ENCODE measurements around the gene SERBP1.
A peak's percentile ranks its signal among the peaks of the same experiment; 100 is the strongest.

SERBP1 gene

GRCh38 chr1:67437961-67438360, 7.8 kb upstream of the SERBP1 start:
- H3K79me1 ChIP-seq (ENCODE audit: low read length) = no peaks in the 10 kb centered on the region
- H3K18ac ChIP-seq (ENCODE audit: low read length) = no peak overlapping the region
- H3K27me3 ChIP-seq (ENCODE audit: insufficient read depth, low read length, poor library complexity) = no peaks in the 10 kb centered on the region
- no peak overlapping the region for H3K4ac ChIP-seq (ENCODE audit: low read depth, low read length)
- no peak overlapping the region for H3K56ac ChIP-seq (ENCODE audit: low read length)
- no peak for DNase-seq
- H4K8ac ChIP-seq (ENCODE audit: low read depth, low read length) = no peak overlapping the region
- no peak overlapping the region for H2BK15ac ChIP-seq (replicated peaks; ENCODE audit: low read depth)
- H3K4me2 ChIP-seq (ENCODE audit: low read length) = no peak overlapping the region
- H3K4me1 ChIP-seq (ENCODE audit: control insufficient read depth, low read depth, low read length) = peaks cover 6% of the 10 kb centered on the region
- H2BK120ac ChIP-seq (ENCODE audit: low read depth, low read length) = no peak overlapping the region
- H3K27ac ChIP-seq (ENCODE audit: low read depth, low read length) = no peak overlapping the region
- no peaks in the 10 kb centered on the region for H3K36me3 ChIP-seq (ENCODE audit: control insufficient read depth, insufficient read depth, low read length)
- no peak overlapping the region for H3K23ac ChIP-seq (ENCODE audit: low read length)
- no peak overlapping the region for H2BK5ac ChIP-seq (ENCODE audit: low read length)
- no peaks in the 10 kb centered on the region for H3K79me2 ChIP-seq (ENCODE audit: control insufficient read depth, insufficient read depth, low read length)
- H3K9ac ChIP-seq (ENCODE audit: low read length) = no peak overlapping the region
- no peak overlapping the region for H4K5ac ChIP-seq (ENCODE audit: low read length)
- no CpG with 5 or more reads among the region's 2 CpGs for WGBS (ENCODE audit: extremely low coverage, insufficient coverage, low lambda C conversion rate)
- H2AK5ac ChIP-seq (ENCODE audit: low read length) = no peak overlapping the region
- no peak overlapping the region for H3K4me3 ChIP-seq (ENCODE audit: low read length)

GRCh38 chr1:67436511-67437055, 6.4 kb upstream of the SERBP1 start:
- Histone ChIP-seq H3K79me2 (ENCODE audit: control insufficient read depth, insufficient read depth, low read length) (no peaks in the 10 kb centered on the region), H2BK120ac (ENCODE audit: low read depth, low read length) (no peak overlapping the region), H3K9ac (ENCODE audit: low read length) (no peak overlapping the region), H3K79me1 (ENCODE audit: low read length) (no peaks in the 10 kb centered on the region), H4K5ac (ENCODE audit: low read length) (no peak overlapping the region), H3K23ac (ENCODE audit: low read length) (no peak overlapping the region), H3K4me2 (ENCODE audit: low read length) (no peak overlapping the region), H3K4me1 (ENCODE audit: control insufficient read depth, low read depth, low read length) (peaks cover 6% of the 10 kb centered on the region), H2AK5ac (ENCODE audit: low read length) (no peak overlapping the region), H3K4ac (ENCODE audit: low read depth, low read length) (no peak overlapping the region), H2BK15ac (replicated peaks; ENCODE audit: low read depth) (no peak overlapping the region), H2BK5ac (ENCODE audit: low read length) (no peak overlapping the region), H3K56ac (ENCODE audit: low read length) (no peak overlapping the region), H3K18ac (ENCODE audit: low read length) (no peak overlapping the region), H3K36me3 (ENCODE audit: control insufficient read depth, insufficient read depth, low read length) (no peaks in the 10 kb centered on the region), H3K27me3 (ENCODE audit: insufficient read depth, low read length, poor library complexity) (no peaks in the 10 kb centered on the region), H4K8ac (ENCODE audit: low read depth, low read length) (no peak overlapping the region), H3K4me3 (ENCODE audit: low read length) (no peak overlapping the region), H3K27ac (ENCODE audit: low read depth, low read length) (no peak overlapping the region)
- WGBS (ENCODE audit: extremely low coverage, insufficient coverage, low lambda C conversion rate) = no CpG with 5 or more reads among the region's 4 CpGs
- no peak for DNase-seq

GRCh38 chr1:67434491-67434890, 4.3 kb upstream of the SERBP1 start:
- DNase-seq = no peak
- H3K23ac ChIP-seq (ENCODE audit: low read length) = no peak overlapping the region
- H3K56ac ChIP-seq (ENCODE audit: low read length) = no peak overlapping the region
- no peak overlapping the region for H3K4me3 ChIP-seq (ENCODE audit: low read length)
- H3K27ac ChIP-seq (ENCODE audit: low read depth, low read length) = no peak overlapping the region
- no peak overlapping the region for H3K4me2 ChIP-seq (ENCODE audit: low read length)
- H2BK15ac ChIP-seq (replicated peaks; ENCODE audit: low read depth) = no peak overlapping the region
- peaks cover 4% of the 10 kb centered on the region for H3K4me1 ChIP-seq (ENCODE audit: control insufficient read depth, low read depth, low read length)
- peaks cover 6% of the 10 kb centered on the region for H3K79me2 ChIP-seq (ENCODE audit: control insufficient read depth, insufficient read depth, low read length)
- no peaks in the 10 kb centered on the region for H3K27me3 ChIP-seq (ENCODE audit: insufficient read depth, low read length, poor library complexity)
- no peaks in the 10 kb centered on the region for H3K79me1 ChIP-seq (ENCODE audit: low read length)
- H2BK120ac ChIP-seq (ENCODE audit: low read depth, low read length) = no peak overlapping the region
- H4K8ac ChIP-seq (ENCODE audit: low read depth, low read length) = no peak overlapping the region
- no peaks in the 10 kb centered on the region for H3K36me3 ChIP-seq (ENCODE audit: control insufficient read depth, insufficient read depth, low read length)
- H2AK5ac ChIP-seq (ENCODE audit: low read length) = no peak overlapping the region
- H3K18ac ChIP-seq (ENCODE audit: low read length) = no peak overlapping the region
- WGBS (ENCODE audit: extremely low coverage, insufficient coverage, low lambda C conversion rate) = no CpG with 5 or more reads among the region's 2 CpGs
- H4K5ac ChIP-seq (ENCODE audit: low read length) = no peak overlapping the region
- H2BK5ac ChIP-seq (ENCODE audit: low read length) = no peak overlapping the region
- H3K9ac ChIP-seq (ENCODE audit: low read length) = no peak overlapping the region
- H3K4ac ChIP-seq (ENCODE audit: low read depth, low read length) = no peak overlapping the region

GRCh38 chr1:67433837-67434236, 3.6 kb upstream of the SERBP1 start:
- DNase-seq = no peak

GRCh38 chr1:67432745-67433144, 2.5 kb upstream of the SERBP1 start:
- Histone ChIP-seq H3K27ac (ENCODE audit: low read depth, low read length) (no peak overlapping the region), H2BK120ac (ENCODE audit: low read depth, low read length) (no peak overlapping the region), H3K56ac (ENCODE audit: low read length) (no peak overlapping the region), H2BK5ac (ENCODE audit: low read length) (no peak overlapping the region), H2AK5ac (ENCODE audit: low read length) (no peak overlapping the region), H3K79me1 (ENCODE audit: low read length) (no peaks in the 10 kb centered on the region), H3K4me2 (ENCODE audit: low read length) (no peak overlapping the region), H3K4me1 (ENCODE audit: control insufficient read depth, low read depth, low read length) (no peaks in the 10 kb centered on the region), H3K23ac (ENCODE audit: low read length) (no peak overlapping the region), H3K18ac (ENCODE audit: low read length) (no peak overlapping the region), H3K79me2 (ENCODE audit: control insufficient read depth, insufficient read depth, low read length) (peaks cover 24% of the 10 kb centered on the region), H3K36me3 (ENCODE audit: control insufficient read depth, insufficient read depth, low read length) (no peaks in the 10 kb centered on the region), H3K4me3 (ENCODE audit: low read length) (no peak overlapping the region), H4K5ac (ENCODE audit: low read length) (no peak overlapping the region), H4K8ac (ENCODE audit: low read depth, low read length) (no peak overlapping the region), H2BK15ac (replicated peaks; ENCODE audit: low read depth) (no peak overlapping the region), H3K4ac (ENCODE audit: low read depth, low read length) (no peak overlapping the region), H3K9ac (ENCODE audit: low read length) (no peak overlapping the region), H3K27me3 (ENCODE audit: insufficient read depth, low read length, poor library complexity) (no peaks in the 10 kb centered on the region)
- WGBS (ENCODE audit: extremely low coverage, insufficient coverage, low lambda C conversion rate) = no CpG with 5 or more reads among the region's 1 CpG
- DNase-seq = no peak

More at GRCh38 chr1:67433837-67434236, 3.6 kb upstream of the SERBP1 start:
- no peak overlapping the region for H2BK15ac ChIP-seq (replicated peaks; ENCODE audit: low read depth)
- no peaks in the 10 kb centered on the region for H3K79me1 ChIP-seq (ENCODE audit: low read length)
- no peak overlapping the region for H3K23ac ChIP-seq (ENCODE audit: low read length)
- H3K4me3 ChIP-seq (ENCODE audit: low read length) = no peak overlapping the region
- H3K36me3 ChIP-seq (ENCODE audit: control insufficient read depth, insufficient read depth, low read length) = no peaks in the 10 kb centered on the region
- H3K18ac ChIP-seq (ENCODE audit: low read length) = no peak overlapping the region
- no peak overlapping the region for H3K4me2 ChIP-seq (ENCODE audit: low read length)
- H3K27ac ChIP-seq (ENCODE audit: low read depth, low read length) = no peak overlapping the region
- no peak overlapping the region for H4K8ac ChIP-seq (ENCODE audit: low read depth, low read length)
- peaks cover 13% of the 10 kb centered on the region for H3K79me2 ChIP-seq (ENCODE audit: control insufficient read depth, insufficient read depth, low read length)
- no peak overlapping the region for H2BK120ac ChIP-seq (ENCODE audit: low read depth, low read length)
- no CpG with 5 or more reads among the region's 2 CpGs for WGBS (ENCODE audit: extremely low coverage, insufficient coverage, low lambda C conversion rate)
- no peaks in the 10 kb centered on the region for H3K27me3 ChIP-seq (ENCODE audit: insufficient read depth, low read length, poor library complexity)
- H2BK5ac ChIP-seq (ENCODE audit: low read length) = no peak overlapping the region
- H3K56ac ChIP-seq (ENCODE audit: low read length) = no peak overlapping the region
- no peaks in the 10 kb centered on the region for H3K4me1 ChIP-seq (ENCODE audit: control insufficient read depth, low read depth, low read length)
- H3K4ac ChIP-seq (ENCODE audit: low read depth, low read length) = no peak overlapping the region
- H4K5ac ChIP-seq (ENCODE audit: low read length) = no peak overlapping the region
- no peak overlapping the region for H3K9ac ChIP-seq (ENCODE audit: low read length)
- no peak overlapping the region for H2AK5ac ChIP-seq (ENCODE audit: low read length)

GRCh38 chr1:67431869-67432578, 1.8 kb upstream of the SERBP1 start:
- DNase-seq = no peak
- Histone ChIP-seq H2AK5ac (ENCODE audit: low read length) (no peak overlapping the region), H3K4me2 (ENCODE audit: low read length) (no peak overlapping the region), H3K9ac (ENCODE audit: low read length) (peak overlapping the region; percentile 23), H3K79me1 (ENCODE audit: low read length) (no peaks in the 10 kb centered on the region), H3K27me3 (ENCODE audit: insufficient read depth, low read length, poor library complexity) (no peaks in the 10 kb centered on the region), H3K27ac (ENCODE audit: low read depth, low read length) (no peak overlapping the region), H2BK5ac (ENCODE audit: low read length) (no peak overlapping the region), H3K23ac (ENCODE audit: low read length) (no peak overlapping the region), H3K18ac (ENCODE audit: low read length) (no peak overlapping the region), H3K36me3 (ENCODE audit: control insufficient read depth, insufficient read depth, low read length) (no peaks in the 10 kb centered on the region), H3K4me1 (ENCODE audit: control insufficient read depth, low read depth, low read length) (no peaks in the 10 kb centered on the region), H3K4me3 (ENCODE audit: low read length) (no peak overlapping the region), H4K8ac (ENCODE audit: low read depth, low read length) (no peak overlapping the region), H3K4ac (ENCODE audit: low read depth, low read length) (no peak overlapping the region), H2BK120ac (ENCODE audit: low read depth, low read length) (no peak overlapping the region), H3K56ac (ENCODE audit: low read length) (no peak overlapping the region), H2BK15ac (replicated peaks; ENCODE audit: low read depth) (no peak overlapping the region), H3K79me2 (ENCODE audit: control insufficient read depth, insufficient read depth, low read length) (peaks cover 31% of the 10 kb centered on the region), H4K5ac (ENCODE audit: low read length) (no peak overlapping the region)
- WGBS (ENCODE audit: extremely low coverage, insufficient coverage, low lambda C conversion rate) = no CpG with 5 or more reads among the region's 8 CpGs

All from mesendoderm (in vitro differentiated cells).